IPS DF 4.7 (cell line): ENCODE results near the gene VEPH1.

Source experiments
- DNase-seq: peaks from one replicate; pipeline ENCODE4 v3.0.0-alpha.2; 2013; ENCODE audit warnings: low spot score; ENCODE audit errors: extremely low read depth

Gene VEPH1

DNA sequence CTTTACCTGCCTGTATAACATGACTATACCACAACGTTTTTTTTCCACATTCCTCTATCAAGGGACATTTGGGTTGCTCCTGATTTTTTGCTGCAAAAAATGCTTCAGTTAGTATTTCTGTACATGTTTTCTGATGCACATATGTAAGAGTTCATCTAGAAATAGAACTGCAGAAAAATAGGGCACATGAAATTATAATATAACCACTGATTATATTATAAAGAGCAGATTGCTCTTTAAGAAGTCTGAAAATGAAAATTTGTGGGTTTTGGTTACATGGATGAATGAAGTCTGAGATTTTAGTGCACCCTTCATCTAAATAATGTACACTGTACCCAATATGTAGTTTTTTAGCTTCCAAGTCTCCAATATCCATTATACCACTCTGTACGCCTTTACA lies 196.7 kb downstream of the VEPH1 start:
- no peak for DNase-seq

DNA sequence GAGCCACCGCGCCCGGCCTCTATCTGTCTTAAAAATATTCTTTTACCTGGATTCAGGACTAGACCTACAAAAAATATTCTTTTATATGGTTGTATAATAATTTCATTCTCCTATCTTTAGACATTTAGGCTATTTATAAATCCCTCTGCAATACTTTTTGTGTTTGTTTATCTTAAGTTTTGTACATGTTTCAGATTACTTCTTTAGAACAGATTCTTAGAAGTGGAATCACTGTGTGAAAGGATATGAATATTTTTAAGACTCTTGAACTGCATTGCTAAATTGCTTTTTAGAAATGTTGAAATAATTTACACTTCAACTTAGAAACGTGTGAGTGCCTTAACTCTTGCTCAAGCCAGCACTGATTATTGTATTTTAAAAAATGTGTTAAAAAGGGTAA lies 197.8 kb downstream of the VEPH1 start:
- no peak for DNase-seq

DNA sequence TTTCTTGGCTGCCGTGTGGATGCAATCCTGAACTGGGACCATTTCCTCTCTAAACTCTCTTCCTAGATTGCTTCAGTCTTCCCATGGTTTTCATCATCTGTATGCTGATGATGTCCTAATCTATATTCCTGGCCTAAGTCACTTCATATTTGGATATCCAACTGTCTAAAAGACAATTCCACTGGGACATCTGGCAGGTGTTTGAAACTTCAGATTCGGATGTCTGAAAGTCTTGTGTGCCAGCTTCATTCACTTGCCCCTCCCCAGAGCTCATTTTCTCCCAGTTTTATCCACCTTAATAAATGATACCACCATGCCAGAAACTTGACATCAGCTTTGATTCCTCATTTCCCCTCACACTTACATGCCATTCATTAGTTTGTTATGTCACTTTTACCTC lies 201.5 kb downstream of the VEPH1 start:
- DNase-seq, result no peak

DNA sequence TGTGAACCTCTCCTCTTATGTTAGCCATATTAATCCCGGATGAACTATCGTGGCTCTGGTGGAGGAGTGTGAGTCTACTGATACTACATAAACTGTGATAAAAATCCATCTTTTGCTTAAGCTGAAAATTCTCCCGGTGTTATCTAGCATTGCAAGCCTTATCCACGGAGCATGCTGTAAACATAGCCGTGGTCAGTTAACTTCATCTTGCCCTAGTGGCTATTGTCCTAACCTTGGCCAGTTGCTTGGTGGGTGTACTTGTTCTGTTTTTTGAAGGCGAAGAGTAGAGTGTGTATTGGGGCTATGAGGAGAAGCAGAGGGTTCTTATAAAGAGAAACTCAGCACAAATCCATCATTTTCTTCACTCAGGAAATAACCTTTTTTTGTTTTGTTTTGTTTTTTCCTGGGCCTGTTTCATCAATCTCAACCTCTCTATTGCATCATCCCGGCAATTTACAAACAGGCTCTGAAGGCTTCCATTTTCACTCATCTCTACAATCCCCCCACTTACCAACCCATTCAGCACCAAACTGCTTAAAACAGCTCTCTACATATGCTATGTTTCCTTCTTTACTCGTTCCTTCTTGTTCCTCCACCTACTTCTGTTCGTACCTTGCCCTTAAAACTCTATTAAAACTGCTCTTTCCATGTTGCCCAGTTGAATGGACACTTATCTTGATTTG lies 202.1 kb downstream of the VEPH1 start:
- no peak for DNase-seq

DNA sequence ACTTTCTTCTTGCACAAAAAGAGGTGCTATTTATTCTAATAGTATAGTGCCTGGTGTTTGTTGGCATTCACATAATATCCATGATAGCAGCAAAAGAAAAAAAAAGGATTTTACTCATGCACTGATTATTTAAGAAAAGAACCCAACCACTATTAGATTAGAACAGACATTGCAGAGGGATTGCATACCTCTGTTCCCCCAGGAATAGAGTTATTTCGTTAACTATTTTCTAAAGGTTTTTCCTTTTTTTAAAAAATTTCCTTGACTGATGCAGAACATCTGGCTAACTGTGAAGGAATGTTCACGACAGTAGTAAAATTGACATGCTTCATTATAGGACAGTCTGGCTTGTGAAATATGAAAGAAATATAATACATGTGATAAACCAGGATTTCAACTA lies 203.1 kb downstream of the VEPH1 start:
- DNase-seq, result no peak

DNA sequence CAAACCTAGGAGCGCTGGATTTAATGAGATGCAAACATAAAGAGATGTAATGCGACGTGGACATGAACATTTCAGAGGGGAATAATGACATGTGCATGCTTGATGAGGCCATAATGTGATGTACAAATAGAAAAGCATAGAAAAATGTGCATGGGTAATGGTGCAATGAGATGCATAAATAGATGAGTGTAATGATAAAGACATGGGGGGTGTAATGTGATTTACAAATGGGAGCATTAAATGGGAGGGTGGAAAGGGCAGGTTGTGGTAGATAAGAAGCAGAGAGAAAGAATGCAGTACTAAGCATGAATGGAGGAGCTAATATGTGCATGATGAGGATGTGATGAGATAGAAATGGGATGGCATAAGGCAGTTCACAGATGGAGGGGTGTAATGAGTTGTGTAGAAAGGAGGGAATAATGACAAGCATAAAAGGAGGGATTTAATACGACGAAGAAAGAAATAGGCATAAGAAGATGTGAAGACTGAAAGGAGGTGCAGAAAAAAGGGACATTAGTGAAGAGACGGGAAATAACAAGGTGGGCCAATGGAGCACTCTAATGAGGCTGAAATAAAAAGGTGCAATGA lies 205.8 kb downstream of the VEPH1 start:
- no peak for DNase-seq

DNA sequence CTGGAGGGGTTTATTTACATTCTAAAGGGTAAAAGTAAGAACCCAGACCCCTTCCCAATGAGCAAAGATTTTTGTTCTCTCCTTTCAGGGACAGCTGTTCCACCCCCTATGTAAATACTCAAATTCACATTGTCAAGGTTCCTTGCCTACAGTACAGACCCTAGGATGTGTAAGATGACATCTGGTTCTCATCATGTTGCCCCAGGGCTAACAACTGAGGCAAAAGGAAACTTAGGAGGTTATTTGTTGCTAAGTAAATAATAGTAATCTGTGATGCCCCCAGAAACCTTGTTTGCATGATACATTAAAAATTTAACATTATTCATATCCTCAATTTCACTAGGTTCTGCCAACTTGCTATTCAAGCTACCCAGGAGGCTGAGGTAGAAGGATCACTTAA lies 208.3 kb downstream of the VEPH1 start:
- no peak for DNase-seq

DNA sequence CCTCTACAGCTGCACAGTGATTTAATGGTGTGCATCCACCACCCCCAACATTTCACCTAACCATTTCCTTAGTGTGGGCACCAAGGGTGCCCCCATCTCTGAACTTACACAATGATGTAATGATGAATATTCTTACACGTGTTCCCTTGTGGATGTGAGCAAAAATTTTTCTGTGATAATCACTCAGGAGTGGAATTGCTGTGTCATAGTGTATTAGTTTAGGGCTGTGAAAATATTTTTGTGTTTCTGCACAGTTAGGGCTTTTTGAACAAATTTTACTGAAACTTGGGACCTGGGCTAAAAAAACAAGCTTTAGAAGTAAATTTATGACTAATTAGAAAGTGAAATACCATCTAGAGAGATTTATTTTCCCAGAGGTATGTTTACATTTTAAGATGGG lies 208.7 kb downstream of the VEPH1 start:
- DNase-seq, result no peak

DNA sequence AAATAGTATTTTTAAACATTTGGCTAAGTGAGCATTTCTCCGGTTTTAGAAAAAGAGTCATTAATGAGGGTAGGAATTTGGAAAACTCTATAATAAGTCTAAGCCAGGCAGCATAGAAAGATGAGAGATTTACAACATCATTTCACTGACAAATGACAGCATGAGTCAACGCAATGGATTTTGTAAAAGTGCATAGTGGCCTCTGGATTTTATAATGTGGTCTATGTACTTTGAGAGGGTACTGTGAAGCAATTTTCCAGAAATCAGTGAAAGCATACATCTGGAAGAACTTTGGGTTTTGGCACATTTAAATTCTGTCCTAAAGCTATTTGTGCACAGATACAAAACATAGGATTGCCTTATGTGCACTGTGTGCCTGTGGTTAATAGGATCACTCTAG lies 212.4 kb downstream of the VEPH1 start:
- DNase-seq, result no peak

DNA sequence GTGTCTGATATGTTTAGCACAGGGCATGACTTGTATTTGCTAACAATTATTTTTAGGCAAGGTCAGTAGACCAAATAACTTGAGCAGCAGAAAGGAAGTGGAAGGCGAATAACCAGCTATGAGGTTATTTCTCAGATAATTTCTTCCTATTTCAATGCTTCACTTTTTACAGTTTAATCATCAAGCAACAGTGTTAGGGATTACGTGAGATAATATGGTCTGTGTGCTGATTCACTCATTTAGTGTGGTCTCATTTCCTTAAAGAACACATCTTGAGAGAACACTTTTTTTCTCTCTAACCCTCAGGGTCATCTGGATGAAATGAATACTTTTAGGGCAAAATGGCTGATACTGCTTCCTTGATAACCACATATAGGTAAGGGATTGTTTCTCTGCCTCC lies 217.2 kb downstream of the VEPH1 start:
- no peak for DNase-seq

DNA sequence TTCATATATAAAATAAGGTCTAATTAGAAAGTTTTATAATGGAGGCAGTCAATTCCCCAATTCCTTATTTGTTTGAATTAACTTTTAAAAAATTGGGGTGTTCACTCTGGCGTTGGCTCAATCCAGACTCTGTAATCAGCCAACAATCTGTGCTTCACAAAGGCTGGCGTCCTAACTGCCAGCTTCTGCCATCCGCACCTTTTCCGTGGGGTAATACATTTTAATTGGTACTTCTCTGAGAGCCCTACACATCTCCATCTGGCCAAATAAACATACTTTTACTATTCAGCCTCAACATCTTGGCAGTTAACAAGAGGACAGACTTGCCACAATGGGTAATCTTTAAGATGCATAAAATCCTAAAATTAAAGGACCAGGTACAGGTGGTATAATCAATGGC lies 218.1 kb downstream of the VEPH1 start:
- no peak for DNase-seq

DNA sequence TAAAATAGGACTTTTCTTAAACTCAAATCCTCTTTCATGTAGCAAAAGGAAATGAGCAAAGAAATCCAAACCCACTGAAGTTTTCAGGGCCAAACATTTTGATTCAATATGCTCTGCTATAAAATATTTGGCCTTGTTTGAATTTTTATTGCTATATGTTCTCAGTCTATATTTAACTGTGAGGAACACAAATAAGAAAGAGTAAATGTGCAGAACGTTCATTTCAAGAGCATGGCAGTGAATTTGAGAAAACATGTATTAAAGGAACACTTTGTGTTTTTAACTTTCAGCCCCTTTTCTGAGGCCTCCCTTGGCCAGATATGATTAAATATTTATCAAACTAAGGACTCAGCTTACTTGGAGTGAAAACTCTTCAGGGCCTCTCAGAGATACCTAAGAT lies 218.5 kb downstream of the VEPH1 start:
- no peak for DNase-seq

DNA sequence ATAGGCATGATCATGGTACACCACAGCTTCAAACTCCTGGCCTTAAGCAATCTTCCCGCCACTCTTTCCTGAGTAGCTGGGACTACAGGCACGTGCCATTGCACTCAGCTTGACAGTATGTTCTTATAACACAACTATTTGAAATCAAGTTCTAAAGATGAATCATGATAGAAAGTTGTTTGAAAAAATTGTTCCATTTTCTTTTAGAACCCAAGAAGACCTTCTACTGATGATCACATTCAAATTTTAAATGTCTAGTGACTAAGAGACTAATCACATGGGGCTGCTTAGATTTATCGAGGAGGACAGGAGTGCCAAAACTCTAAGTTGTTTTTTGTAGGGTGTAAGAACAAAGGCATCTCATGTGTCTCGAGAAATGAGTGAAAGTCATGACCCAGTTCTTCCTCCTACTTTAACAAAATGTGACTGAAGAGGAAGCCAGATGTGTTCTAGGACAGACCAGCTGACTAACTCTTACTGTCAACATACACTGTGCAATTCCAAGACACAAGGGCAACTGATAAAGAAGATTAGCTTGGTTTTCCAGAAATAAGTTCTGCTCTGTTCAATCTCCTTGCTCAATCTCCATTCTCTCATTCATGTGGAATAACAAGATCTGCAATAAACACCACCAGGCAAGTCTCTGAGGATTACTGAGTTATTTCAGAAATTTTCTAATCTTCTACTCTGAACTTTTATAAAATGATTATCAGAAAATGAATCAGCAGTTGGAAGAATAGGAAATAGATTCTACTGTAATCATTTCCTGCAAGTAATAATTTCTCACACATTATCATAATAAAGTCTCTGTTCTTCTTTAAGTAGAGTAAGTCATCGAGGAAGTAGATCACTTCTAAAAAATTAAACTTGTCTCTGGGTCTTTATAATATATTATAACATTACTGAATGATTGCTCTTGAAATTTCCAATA lies 220.7 kb downstream of the VEPH1 start:
- DNase-seq, result no peak

DNA sequence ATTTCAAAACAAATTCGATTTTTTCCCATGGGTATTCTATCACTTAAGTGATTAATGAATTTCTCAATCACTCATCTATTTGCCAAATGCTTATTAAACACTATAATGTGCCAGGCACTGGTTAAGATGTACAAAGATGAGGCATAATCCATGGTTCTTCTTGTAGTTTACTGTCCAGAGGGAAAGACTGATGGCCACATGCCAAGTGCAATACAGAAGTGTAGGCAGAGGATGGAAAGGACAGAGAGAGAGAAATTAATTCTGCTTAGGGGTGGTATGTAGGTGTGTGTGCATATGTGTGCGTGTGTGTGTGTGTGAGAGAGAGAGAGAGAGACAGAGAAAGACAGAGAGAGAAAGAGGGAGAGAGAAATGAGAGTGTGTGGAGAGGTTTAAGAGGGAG lies 222.4 kb downstream of the VEPH1 start:
- no peak for DNase-seq

DNA sequence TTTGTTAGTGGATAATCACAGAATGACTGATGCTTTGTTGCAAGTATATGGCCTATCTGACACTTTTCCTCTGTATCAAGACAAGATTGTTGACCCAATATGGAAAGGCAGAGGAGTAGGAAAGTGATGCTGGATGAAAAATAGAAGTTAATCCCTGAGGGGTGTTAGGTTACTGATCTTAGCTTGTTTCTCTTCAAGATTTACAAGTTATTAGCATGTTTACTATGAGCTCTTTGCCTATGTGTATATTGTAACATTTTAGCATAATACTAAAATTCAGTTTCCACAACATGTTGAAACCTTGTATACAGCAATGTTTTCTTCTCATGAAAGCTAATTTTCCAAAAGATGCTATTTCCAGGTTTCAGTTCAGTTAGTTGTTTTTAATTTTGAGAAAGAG lies 222.9 kb downstream of the VEPH1 start:
- no peak for DNase-seq

DNA sequence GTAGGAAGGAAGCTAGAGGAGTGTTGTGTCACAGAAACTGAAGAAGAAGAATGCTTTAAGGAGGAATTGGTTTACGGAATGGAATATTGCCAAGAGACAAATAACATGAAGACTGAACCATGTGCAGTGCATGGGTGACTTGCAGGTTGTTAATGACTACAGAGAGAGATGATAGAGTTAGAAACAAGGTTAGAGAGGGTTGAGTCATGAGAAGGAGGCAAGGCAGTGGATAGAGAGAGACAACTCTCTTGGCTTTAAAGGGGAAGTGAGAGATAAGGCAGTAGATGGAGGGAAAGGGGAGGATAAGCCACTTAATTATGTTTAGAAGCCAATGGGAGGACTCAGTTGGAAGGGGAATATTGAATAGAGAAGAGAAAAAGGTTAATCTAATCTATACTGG lies 224.0 kb downstream of the VEPH1 start:
- no peak for DNase-seq

DNA sequence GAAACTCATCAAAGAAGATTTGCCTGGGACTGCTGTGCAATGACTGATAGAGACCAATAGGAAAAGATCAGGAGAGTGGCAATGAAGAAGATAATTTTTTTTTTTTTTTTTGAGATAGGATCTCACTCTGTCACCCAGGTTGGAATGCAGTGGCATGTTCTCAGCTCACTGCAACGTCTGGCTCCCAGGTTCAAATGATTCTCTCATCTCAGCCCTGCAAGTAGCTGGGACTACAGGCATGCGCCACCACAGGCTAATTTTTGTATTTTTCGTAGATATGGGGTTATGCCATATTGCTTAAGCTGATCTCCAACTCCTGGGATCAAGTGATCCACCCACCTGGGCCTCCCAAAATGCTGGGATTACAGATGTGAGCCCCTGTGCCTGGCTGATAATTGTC lies 226.4 kb downstream of the VEPH1 start:
- DNase-seq, result no peak

DNA sequence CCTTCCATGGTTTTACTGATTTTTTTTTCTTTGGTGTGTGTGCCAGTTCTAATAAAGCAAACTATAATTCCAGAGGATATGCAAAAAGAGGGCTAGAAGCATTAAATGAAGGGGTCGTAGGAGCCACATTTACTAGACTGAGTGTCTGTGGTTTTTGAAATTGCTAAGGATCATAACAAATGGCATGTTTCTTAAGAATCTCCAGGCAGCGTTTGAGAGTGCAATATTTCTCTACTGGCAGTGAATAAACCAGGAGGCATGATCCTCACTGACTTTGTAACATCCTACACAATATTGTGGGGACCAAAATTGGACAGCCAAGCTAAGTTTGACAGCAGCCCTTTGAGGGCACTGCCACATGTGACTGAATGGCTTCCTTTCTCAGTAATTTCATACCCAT lies 227.4 kb downstream of the VEPH1 start:
- DNase-seq, result no peak

DNA sequence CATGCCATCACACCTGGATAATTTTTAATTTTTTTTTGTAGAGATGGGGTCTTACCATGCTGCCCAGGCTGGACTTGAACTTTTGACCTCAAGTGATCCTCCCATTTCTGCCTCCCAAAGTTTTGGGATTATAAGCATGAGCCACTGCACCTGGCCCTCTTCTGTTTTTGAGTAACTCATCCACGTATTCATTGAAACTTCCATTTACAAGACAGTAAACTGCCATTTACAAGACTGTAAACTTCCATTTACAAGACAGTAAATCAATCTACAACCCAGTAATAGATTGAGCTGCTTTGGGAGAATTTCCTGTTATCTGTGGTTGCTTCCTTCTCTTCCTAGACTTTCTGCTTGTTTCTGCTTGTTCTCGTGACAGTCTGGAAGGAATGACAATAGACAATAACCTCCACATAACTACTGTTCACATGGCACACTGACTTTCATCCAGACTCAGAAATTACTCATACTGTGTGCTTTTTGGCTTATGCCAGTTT lies 228.5 kb downstream of the VEPH1 start:
- DNase-seq, result peak; percentile 60

DNA sequence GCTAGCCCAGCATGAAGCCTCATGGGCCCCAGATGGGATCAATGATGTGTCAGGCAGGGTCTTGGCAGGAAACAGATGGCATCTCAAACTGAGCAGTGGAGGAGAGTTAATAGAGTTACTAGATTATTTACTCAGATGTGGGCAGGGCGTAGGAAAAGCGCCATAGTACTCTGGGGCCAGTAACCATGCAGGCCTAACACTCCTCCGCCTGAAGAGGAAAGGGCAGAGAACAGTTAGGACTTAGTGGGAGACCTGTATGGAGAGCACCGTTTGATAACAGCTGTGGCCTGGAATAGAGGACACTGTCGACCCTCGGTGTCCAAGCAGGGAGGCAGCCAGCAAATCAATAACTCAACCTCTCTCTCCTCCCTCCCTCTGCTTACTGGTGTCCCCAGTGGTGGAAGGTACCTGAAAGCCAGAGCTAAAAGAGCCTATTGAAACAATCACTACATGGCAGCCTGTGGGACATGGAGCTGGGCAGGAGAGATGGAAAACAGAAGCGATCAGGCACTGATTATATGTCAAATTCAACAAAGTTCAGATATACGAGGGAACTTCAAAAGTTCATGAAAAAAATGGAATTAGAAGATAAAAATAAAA lies 231.8 kb downstream of the VEPH1 start:
- no peak for DNase-seq

DNA sequence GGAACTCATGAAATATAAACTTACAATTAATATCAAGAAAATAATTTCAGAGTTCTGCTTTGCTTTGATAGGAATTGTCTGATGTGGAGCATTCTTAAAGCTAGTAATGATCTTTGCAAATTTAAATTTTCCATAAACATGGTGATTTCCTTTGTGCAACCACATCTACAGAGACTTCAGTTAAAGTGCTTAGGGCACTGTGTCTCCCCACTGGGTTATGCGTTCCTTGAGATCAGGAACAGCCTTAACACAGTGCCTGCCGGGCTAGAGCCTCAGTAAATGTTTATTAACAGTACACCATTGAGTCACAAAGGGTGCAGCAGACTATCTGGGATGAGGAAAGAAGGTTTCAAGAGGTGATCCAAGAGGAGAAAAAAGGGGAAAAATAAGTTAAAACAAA lies 235.2 kb downstream of the VEPH1 start:
- DNase-seq, result no peak

DNA sequence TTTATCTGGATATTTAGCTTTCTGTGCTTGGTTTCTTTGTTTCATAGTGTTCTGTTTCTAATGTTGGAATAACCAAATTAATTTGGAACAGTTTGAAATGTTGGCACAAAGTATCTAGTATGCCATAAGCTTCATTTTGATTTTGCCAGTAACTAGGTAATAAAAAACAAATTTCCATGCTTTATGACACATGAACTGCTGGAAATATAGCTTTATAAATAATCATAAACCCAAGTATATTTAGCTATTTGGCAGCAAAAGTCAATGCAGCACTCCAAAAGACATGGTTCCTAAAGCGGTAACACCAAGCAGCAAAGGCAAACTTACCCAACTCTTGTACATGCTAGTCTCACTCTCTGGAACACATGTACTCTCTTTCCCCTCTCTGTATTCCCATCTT lies 237.3 kb downstream of the VEPH1 start:
- no peak for DNase-seq
